K562 (cell line): ENCODE results near the gene OBSCN. TPM values are rescaled to one million over a fixed set of nuclear protein-coding genes. Genes with fewer than 3 reads are reported as not detected.
A peak's percentile ranks its signal among the peaks of the same experiment; 100 is the strongest.

Source experiments
- GMEB1 ChIP-seq: fragments of 250-450 bp; sonication (Bioruptor Pico); IDR thresholded peaks from 2 replicates; pipeline ENCODE4 v1.4.0; 2020; ENCODE audit warnings: mild to moderate bottlenecking
- KDM1A ChIP-seq, 2 experiments: fragments of 450-650 bp; IDR thresholded peaks; 2 replicates each; pipeline ENCODE4 v1.6.1; 2016; ENCODE audit warnings: mild to moderate bottlenecking in 2 of 2
- PHF20 ChIP-seq: fragments of 450-650 bp; IDR thresholded peaks from 2 replicates; pipeline ENCODE4 v1.6.1; 2018; ENCODE audit not compliant: partially characterized antibody
- RREB1 ChIP-seq: fragments of 250-450 bp; sonication (Bioruptor Pico); IDR thresholded peaks from 2 replicates; pipeline ENCODE4 v1.4.0; 2020
- TEAD1 ChIP-seq, 2 experiments: fragments of 450-650 bp in 1 of 2; sonication (generic) in 1 of 2; formaldehyde crosslinking; IDR thresholded peaks; 2 replicates each; pipeline versions ENCODE4 v1.4.0 to v1.8.0; 2020 to 2022; ENCODE audit warnings: mild to moderate bottlenecking in 2 of 2, missing genetic modification reagents in 1 of 2
- ZNF212 ChIP-seq: fragments of 450-650 bp; formaldehyde crosslinking; IDR thresholded peaks from 2 replicates; pipeline ENCODE4 v1.4.0; 2020; ENCODE audit warnings: mild to moderate bottlenecking
- polyA plus RNA-seq, 8 experiments: library from polyadenylated mRNA; depleted of rRNA in 4 of 8; stranded (reverse) in 5 of 8; unstranded in 3 of 8; fragments of >200 nt; fragmentation: Nextera tagmentation in 2 of 8; fragmentation: Illumina TruSeq in 1 of 8; extraction: Ambion mirVana in 2 of 8; extraction: Trizol in 1 of 8; gene quantifications; 2 replicates each; pipeline versions ENCODE4 v1.2.1 to v1.2.3, GENCODE V29; 2011 to 2014; ENCODE audit warnings: inconsistent platforms in 1 of 8, missing spikeins in 1 of 8
- total RNA-seq, 7 experiments: library from RNA; depleted of rRNA in 6 of 7; stranded (reverse); fragments of >200 nt in 6 of 7; fragmentation: Illumina TruSeq in 2 of 7; extraction: Trizol in 2 of 7; gene quantifications; 2 replicates each; pipeline versions ENCODE4 v1.2.1 to v1.2.3, GENCODE V29; 2011 to 2021; ENCODE audit warnings: low replicate concordance in 1 of 7
- TF ChIP-seq, protein P1 (sequence below): fragments of 250-450 bp; sonication (Bioruptor Pico); IDR thresholded peaks from 2 replicates; pipeline ENCODE4 v1.4.0; 2020; ENCODE audit warnings: borderline replicate concordance
- TF ChIP-seq, protein P2 (sequence below): sonication (generic); formaldehyde crosslinking; IDR thresholded peaks from 2 replicates; pipeline ENCODE4 v1.9.0; 2022; ENCODE audit warnings: mild to moderate bottlenecking, missing genetic modification reagents

OBSCN gene
- total and polyA plus RNA-seq, 9 of the 15 experiments (the other 6 are each of a cell fraction or from before 2014, with no cell fraction given): 0.18 to 19.7 (median 3.6) TPM

GRCh38 chr1:228339059-228339704, 131.3 kb downstream of the OBSCN start (continued):
- TF ChIP-seq, protein P1, sequence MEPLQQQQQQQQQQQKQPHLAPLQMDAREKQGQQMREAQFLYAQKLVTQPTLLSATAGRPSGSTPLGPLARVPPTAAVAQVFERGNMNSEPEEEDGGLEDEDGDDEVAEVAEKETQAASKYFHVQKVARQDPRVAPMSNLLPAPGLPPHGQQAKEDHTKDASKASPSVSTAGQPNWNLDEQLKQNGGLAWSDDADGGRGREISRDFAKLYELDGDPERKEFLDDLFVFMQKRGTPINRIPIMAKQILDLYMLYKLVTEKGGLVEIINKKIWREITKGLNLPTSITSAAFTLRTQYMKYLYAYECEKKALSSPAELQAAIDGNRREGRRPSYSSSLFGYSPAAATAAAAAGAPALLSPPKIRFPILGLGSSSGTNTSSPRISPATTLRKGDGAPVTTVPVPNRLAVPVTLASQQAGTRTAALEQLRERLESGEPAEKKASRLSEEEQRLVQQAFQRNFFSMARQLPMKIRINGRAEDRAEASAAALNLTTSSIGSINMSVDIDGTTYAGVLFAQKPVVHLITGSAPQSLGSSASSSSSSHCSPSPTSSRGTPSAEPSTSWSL (CRISPR knock-in tag): 0 out of 2 replicates have a peak, but pooled peaks have one; percentile 3
- TF ChIP-seq TEAD1 (CRISPR knock-in tag; IDR thresholded peaks at IDR 0.05) (peak in 1 of 2 experiments; percentile 33; a peak in 1 of 4 replicates), RREB1 (CRISPR knock-in tag) (no peak), GMEB1 (CRISPR knock-in tag) (no peak), ZNF212 (no peak), KDM1A (IDR thresholded peaks at IDR 0.05) (peak in 1 of 2 experiments; percentile 92; a peak in 2 of 4 replicates), PHF20 (peak; percentile 26)
- TF ChIP-seq, protein P2, sequence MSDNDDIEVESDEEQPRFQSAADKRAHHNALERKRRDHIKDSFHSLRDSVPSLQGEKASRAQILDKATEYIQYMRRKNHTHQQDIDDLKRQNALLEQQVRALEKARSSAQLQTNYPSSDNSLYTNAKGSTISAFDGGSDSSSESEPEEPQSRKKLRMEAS: peak; percentile 54
- TF ChIP-seq, all 486 proteins: peak for 5
